HEK293 (cell line): ENCODE measurements around the gene PRM3.
A peak's percentile ranks its signal among the peaks of the same experiment; 100 is the strongest.

Experiments used
- CTCF ChIA-PET: fragments of 350-600 bp; formaldehyde crosslinking; extraction: SDS; loops from one replicate; lab custom pipeline; 2021; ENCODE audit warnings: antibody characterized with exemption; lab: Yijun Ruan, JAX
- POLR2A ChIA-PET: fragments of 300-600 bp; formaldehyde crosslinking; extraction: SDS; loops from one replicate; lab custom pipeline; 2020; ENCODE audit warnings: antibody characterized with exemption, inconsistent platforms; lab: Yijun Ruan, JAX
- H3K27ac ChIP-seq: fragments of 200-500 bp; sonication (Bioruptor generic); 2 replicates; pipeline ENCODE4 v1.5.1; 2014; ENCODE audit warnings: low read depth, low read length, control low read depth, inconsistent platforms; ENCODE audit errors: extremely low read depth
- H3K36me3 ChIP-seq, 2 experiments: fragments of 200-500 bp in 1 of 2; sonication (Bioruptor generic) in 1 of 2; 1 replicate in 1 of 2; 2 replicates in 1 of 2; pipeline ENCODE4 v1.5.1; 2014 to 2017; ENCODE audit warnings: inconsistent platforms in 2 of 2, low read length in 2 of 2; ENCODE audit not compliant: control insufficient read depth in 2 of 2, insufficient read depth in 1 of 2
- H3K4me1 ChIP-seq: fragments of 200-500 bp; sonication (Bioruptor generic); 2 replicates; pipeline ENCODE4 v1.5.1; 2014; ENCODE audit warnings: mild to moderate bottlenecking, low read length, inconsistent platforms; ENCODE audit not compliant: control insufficient read depth, insufficient read depth
- H3K4me3 ChIP-seq: 2 replicates; pipeline ENCODE4 v1.5.1; 2011; ENCODE audit warnings: low read depth, mild to moderate bottlenecking, control low read depth, low read length, moderate library complexity
- H3K9me3 ChIP-seq: fragments of 200-500 bp; sonication (Bioruptor generic); 2 replicates; pipeline ENCODE4 v1.5.1; 2014; ENCODE audit warnings: low read depth, low read length, inconsistent platforms; ENCODE audit not compliant: control insufficient read depth, insufficient read depth
- HOXC10 ChIP-seq: sonication (generic); formaldehyde crosslinking; IDR thresholded peaks from 2 replicates; pipeline ENCODE4 v1.8.1; 2023; ENCODE audit warnings: mild to moderate bottlenecking, missing genetic modification reagents
- HOXD13 ChIP-seq: sonication (generic); formaldehyde crosslinking; IDR thresholded peaks from 2 replicates; pipeline ENCODE4 v1.8.0; 2022; ENCODE audit warnings: missing genetic modification reagents, borderline replicate concordance
- PRDM1 ChIP-seq: fragments of 450-650 bp; formaldehyde crosslinking; IDR thresholded peaks from 2 replicates; pipeline ENCODE4; 2016; ENCODE audit warnings: missing biosample characterization, missing genetic modification characterization
- ZBTB10 ChIP-seq: fragments of 450-650 bp; formaldehyde crosslinking; IDR thresholded peaks from 2 replicates; pipeline ENCODE4 v1.5.1; 2016; ENCODE audit warnings: missing biosample characterization, missing genetic modification characterization
- ZBTB21 ChIP-seq: fragments of 450-650 bp; formaldehyde crosslinking; IDR thresholded peaks from 2 replicates; pipeline ENCODE4 v1.5.1; 2017; ENCODE audit warnings: missing biosample characterization, missing genetic modification characterization
- ZBTB6 ChIP-seq: fragments of 450-650 bp; formaldehyde crosslinking; IDR thresholded peaks from 2 replicates; pipeline ENCODE4 v1.5.1; 2017; ENCODE audit warnings: missing biosample characterization, missing genetic modification characterization
- ZFP41 ChIP-seq: fragments of 450-650 bp; formaldehyde crosslinking; IDR thresholded peaks from 2 replicates; pipeline ENCODE4 v1.5.1; 2016; ENCODE audit warnings: missing biosample characterization, missing genetic modification characterization, borderline replicate concordance
- ZNF133 ChIP-seq: fragments of 450-650 bp; formaldehyde crosslinking; IDR thresholded peaks from 2 replicates; pipeline ENCODE4 v1.5.1; 2016; ENCODE audit warnings: missing biosample characterization, missing genetic modification characterization
- ZNF140 ChIP-seq: fragments of 450-650 bp; formaldehyde crosslinking; IDR thresholded peaks from 2 replicates; pipeline ENCODE4 v1.5.1; 2016; ENCODE audit warnings: missing biosample characterization, missing genetic modification characterization
- ZNF157 ChIP-seq: fragments of 450-650 bp; formaldehyde crosslinking; IDR thresholded peaks from 2 replicates; pipeline ENCODE4 v1.5.1; 2016; ENCODE audit warnings: missing biosample characterization, missing genetic modification characterization
- ZNF169 ChIP-seq: fragments of 450-650 bp; formaldehyde crosslinking; IDR thresholded peaks from 2 replicates; pipeline ENCODE4 v1.5.1; 2016; ENCODE audit warnings: missing biosample characterization, missing genetic modification characterization
- ZNF18 ChIP-seq: fragments of 450-650 bp; formaldehyde crosslinking; IDR thresholded peaks from 2 replicates; pipeline ENCODE4 v1.5.1; 2016; ENCODE audit warnings: missing biosample characterization, missing genetic modification characterization
- ZNF184 ChIP-seq: fragments of 450-650 bp; IDR thresholded peaks from 2 replicates; pipeline ENCODE4 v1.5.1; 2018; ENCODE audit warnings: missing biosample characterization, mild to moderate bottlenecking, missing genetic modification characterization
- ZNF19 ChIP-seq: fragments of 450-650 bp; formaldehyde crosslinking; IDR thresholded peaks from 2 replicates; pipeline ENCODE4; 2016; ENCODE audit warnings: missing biosample characterization, missing genetic modification characterization, low read depth
- ZNF202 ChIP-seq: fragments of 450-650 bp; formaldehyde crosslinking; IDR thresholded peaks from 2 replicates; pipeline ENCODE4 v1.5.1; 2016; ENCODE audit warnings: missing biosample characterization, missing genetic modification characterization, borderline replicate concordance
- ZNF221 ChIP-seq: fragments of 450-650 bp; formaldehyde crosslinking; IDR thresholded peaks from 2 replicates; pipeline ENCODE4 v1.5.1; 2017; ENCODE audit warnings: missing biosample characterization, missing genetic modification characterization, borderline replicate concordance
- ZNF274 ChIP-seq, 2 experiments: fragments of 200-500 bp in 1 of 2; fragments of 450-650 bp in 1 of 2; sonication (Bioruptor generic) in 1 of 2; formaldehyde crosslinking in 1 of 2; IDR thresholded peaks; 2 replicates each; pipeline versions ENCODE4 v1.5.1 to v1.6.1; 2014 to 2016; ENCODE audit warnings: borderline replicate concordance in 1 of 2, inconsistent platforms in 1 of 2, low read length in 1 of 2, missing biosample characterization in 1 of 2, missing genetic modification characterization in 1 of 2
- ZNF292 ChIP-seq: fragments of 450-650 bp; formaldehyde crosslinking; IDR thresholded peaks from 2 replicates; pipeline ENCODE4 v1.5.1; 2016; ENCODE audit warnings: low read depth, missing biosample characterization, missing genetic modification characterization, borderline replicate concordance
- ZNF335 ChIP-seq: fragments of 450-650 bp; formaldehyde crosslinking; conservative IDR thresholded peaks from 2 replicates; pipeline ENCODE4 v1.5.1; 2016; ENCODE audit warnings: missing biosample characterization, missing genetic modification characterization
- ZNF366 ChIP-seq: fragments of 450-650 bp; formaldehyde crosslinking; conservative IDR thresholded peaks from 2 replicates; pipeline ENCODE4 v1.5.1; 2016; ENCODE audit warnings: missing biosample characterization, missing genetic modification characterization
- ZNF416 ChIP-seq: fragments of 450-650 bp; formaldehyde crosslinking; IDR thresholded peaks from 2 replicates; pipeline ENCODE4 v1.5.1; 2016; ENCODE audit warnings: missing biosample characterization, missing genetic modification characterization
- ZNF473 ChIP-seq: fragments of 450-650 bp; formaldehyde crosslinking; IDR thresholded peaks from 2 replicates; pipeline ENCODE4 v1.5.1; 2017; ENCODE audit warnings: missing biosample characterization, missing genetic modification characterization
- ZNF623 ChIP-seq: fragments of 450-650 bp; formaldehyde crosslinking; IDR thresholded peaks from 2 replicates; pipeline ENCODE4 v1.5.1; 2016; ENCODE audit warnings: missing biosample characterization, missing genetic modification characterization
- ZNF624 ChIP-seq: fragments of 450-650 bp; formaldehyde crosslinking; IDR thresholded peaks from 2 replicates; pipeline ENCODE4 v1.5.1; 2017; ENCODE audit warnings: missing biosample characterization, missing genetic modification characterization
- ZNF629 ChIP-seq: fragments of 450-650 bp; formaldehyde crosslinking; IDR thresholded peaks from 2 replicates; pipeline ENCODE4 v1.5.1; 2017; ENCODE audit warnings: missing biosample characterization, missing genetic modification characterization
- ZNF645 ChIP-seq: fragments of 450-650 bp; formaldehyde crosslinking; IDR thresholded peaks from 2 replicates; pipeline ENCODE4; 2016; ENCODE audit warnings: missing biosample characterization, missing genetic modification characterization
- ZNF664 ChIP-seq: fragments of 450-650 bp; formaldehyde crosslinking; IDR thresholded peaks from 2 replicates; pipeline ENCODE4 v1.5.1; 2016; ENCODE audit warnings: missing biosample characterization, missing genetic modification characterization
- ZNF677 ChIP-seq: fragments of 450-650 bp; IDR thresholded peaks from 2 replicates; pipeline ENCODE4 v1.5.0; 2018; ENCODE audit warnings: missing biosample characterization, mild to moderate bottlenecking, missing genetic modification characterization, moderate library complexity
- ZSCAN4 ChIP-seq: fragments of 450-650 bp; formaldehyde crosslinking; IDR thresholded peaks from 2 replicates; pipeline ENCODE4 v1.5.1; 2017; ENCODE audit warnings: missing biosample characterization, missing genetic modification characterization
- ZXDB ChIP-seq: fragments of 450-650 bp; formaldehyde crosslinking; IDR thresholded peaks from 2 replicates; pipeline ENCODE4 v1.5.1; 2016; ENCODE audit warnings: missing biosample characterization, missing genetic modification characterization

The PRM3 gene

GRCh38 chr16:11242658-11243057 lies 30.8 kb downstream of the PRM3 start:
- H3K27ac ChIP-seq, result no peak overlapping the region

GRCh38 chr16:11241480-11242204 lies 31.8 kb downstream of the PRM3 start:
- POLR2A ChIA-PET, result no interaction called here
- CTCF ChIA-PET, result no interaction called here
- no peaks in the 10 kb centered on the region for H3K4me1 ChIP-seq
- no peak overlapping the region for H3K4me3 ChIP-seq
- H3K9me3 ChIP-seq, result no peaks in the 10 kb centered on the region
- no peak overlapping the region for H3K27ac ChIP-seq
- no peaks in the 10 kb centered on the region for H3K36me3 ChIP-seq
- TF ChIP-seq HOXD13 (CRISPR knock-in tag), result no peak
- TF ChIP-seq ZNF157, result no peak
- TF ChIP-seq ZNF221 (tag by site-specific recombination), result no peak
- TF ChIP-seq ZNF416 (tag by site-specific recombination), result no peak
- TF ChIP-seq ZNF169 (tag by site-specific recombination), result no peak
- TF ChIP-seq ZFP41, result no peak
- no peak for TF ChIP-seq ZNF623
- peak; percentile 42; the same call in 1 of the 2 replicates for TF ChIP-seq ZNF366 (tag by site-specific recombination)
- no peak for TF ChIP-seq ZNF184 (tag by site-specific recombination)
- peak; percentile 92 for TF ChIP-seq ZNF133 (tag by site-specific recombination)
- TF ChIP-seq ZNF18, result no peak
- no peak for TF ChIP-seq ZBTB10 (tag by site-specific recombination)
- no peak for TF ChIP-seq ZSCAN4 (tag by site-specific recombination)
- TF ChIP-seq PRDM1 (tag by site-specific recombination), result peak; percentile 95
- TF ChIP-seq ZNF292 (tag by site-specific recombination), result no peak
- TF ChIP-seq ZNF335 (tag by site-specific recombination), result no peak
- no peak for TF ChIP-seq ZNF645 (tag by site-specific recombination)
- TF ChIP-seq ZNF274 (IDR thresholded peaks at IDR 0.05; ENCODE audit: low read length), result no peak
- TF ChIP-seq ZNF274 (tag by site-specific recombination; IDR thresholded peaks at IDR 0.05; ENCODE audit: borderline replicate concordance), result no peak
- TF ChIP-seq ZNF19 (tag by site-specific recombination), result no peak
- no peak for TF ChIP-seq ZXDB (tag by site-specific recombination)
- no peak for TF ChIP-seq ZNF624
- no peak for TF ChIP-seq ZNF202 (tag by site-specific recombination)

More at GRCh38 chr16:11242658-11243057, 30.8 kb downstream of the PRM3 start:
- H3K36me3 ChIP-seq, result no peaks in the 10 kb centered on the region
- CTCF ChIA-PET, result no interaction called here
- no peaks in the 10 kb centered on the region for H3K4me1 ChIP-seq
- H3K4me3 ChIP-seq, result no peak overlapping the region
- POLR2A ChIA-PET, result interaction anchor here (0.7 kb wide), 1 partner anchor 15 kb away, joined by 3 read pairs; no protein-coding TSS in a partner anchor
- TF ChIP-seq ZNF677 (tag by site-specific recombination), result no peak
- no peak for TF ChIP-seq ZNF629 (tag by site-specific recombination)
- no peak for TF ChIP-seq HOXC10 (CRISPR knock-in tag)
- TF ChIP-seq ZNF664, result no peak
- TF ChIP-seq ZNF473 (tag by site-specific recombination), result no peak
- TF ChIP-seq ZBTB6 (tag by site-specific recombination), result no peak
- TF ChIP-seq ZBTB21 (tag by site-specific recombination), result no peak
- no peak for TF ChIP-seq ZNF140 (tag by site-specific recombination)
- TF ChIP-seq ZFP41, result no peak
- TF ChIP-seq, all 188 proteins: peak for 0
- H3K9me3 ChIP-seq, result no peaks in the 10 kb centered on the region
